HG03442 (cell line): ENCODE results near the gene AADACL2.
"Not testable (repeated sequence)": the region's sequence is repeated elsewhere in the genome, so short reads cannot be mapped to it uniquely, and the experiment has no call there.

Experiments
- ATAC-seq: cut with Tn5 transposase; IDR thresholded peaks from one replicate; pipeline ENCODE4 v1.9.1; 2021; ENCODE audit warnings: mild to moderate bottlenecking, moderate library complexity; ENCODE audit not compliant: unreplicated experiment

AADACL2 gene

GRCh38 chr3:151764699-151765098 is 31.0 kb downstream of the AADACL2 start:
- ATAC-seq: not testable (repeated sequence)

- ATAC-seq: no peak
Observed at GRCh38 chr3:151765685-151766084, 32.0 kb downstream of the AADACL2 start.

- no peak for ATAC-seq
Observed at GRCh38 chr3:151766454-151766853, 32.7 kb downstream of the AADACL2 start.

- no peak for ATAC-seq
Observed at GRCh38 chr3:151768393-151768930, 34.7 kb downstream of the AADACL2 start.

- ATAC-seq: no peak
Observed at GRCh38 chr3:151769175-151769574, 35.4 kb downstream of the AADACL2 start.

GRCh38 chr3:151770956-151771355 is 37.2 kb downstream of the AADACL2 start:
- ATAC-seq: no peak

- no peak for ATAC-seq
Observed at GRCh38 chr3:151772825-151773480, 39.2 kb downstream of the AADACL2 start.

- no peak for ATAC-seq
Observed at GRCh38 chr3:151774235-151774634, 40.5 kb downstream of the AADACL2 start.

GRCh38 chr3:151774910-151775309 is 41.2 kb downstream of the AADACL2 start:
- ATAC-seq: no peak

GRCh38 chr3:151775314-151776258 is 41.9 kb downstream of the AADACL2 start:
- no peak for ATAC-seq

- no peak for ATAC-seq
Observed at GRCh38 chr3:151776259-151776740, 42.6 kb downstream of the AADACL2 start.

- ATAC-seq: no peak
Observed at GRCh38 chr3:151777880-151778279, 44.2 kb downstream of the AADACL2 start.

- ATAC-seq: no peak
Observed at GRCh38 chr3:151787626-151788025, 53.9 kb downstream of the AADACL2 start.

- ATAC-seq: no peak
Observed at GRCh38 chr3:151788401-151788800, 54.7 kb downstream of the AADACL2 start.

GRCh38 chr3:151789853-151790463 is 56.2 kb downstream of the AADACL2 start:
- ATAC-seq: no peak

- not testable (repeated sequence) for ATAC-seq
Observed at GRCh38 chr3:151790763-151791162, 57.0 kb downstream of the AADACL2 start.

- ATAC-seq: no peak
Observed at GRCh38 chr3:151792411-151792810, 58.7 kb downstream of the AADACL2 start.

GRCh38 chr3:151793636-151794035 is 59.9 kb downstream of the AADACL2 start:
- ATAC-seq: no peak

GRCh38 chr3:151794080-151794479 is 60.4 kb downstream of the AADACL2 start:
- no peak for ATAC-seq

GRCh38 chr3:151795276-151795675 is 61.5 kb downstream of the AADACL2 start:
- no peak for ATAC-seq

- ATAC-seq: no peak
Observed at GRCh38 chr3:151796105-151796680, 62.5 kb downstream of the AADACL2 start.
